Smooth muscle cell (in vitro differentiated cells): ENCODE results near the gene MAPRE3. TPM values are rescaled to one million over a fixed set of nuclear protein-coding genes. Genes with fewer than 3 reads are reported as not detected.

Experiments used
- DNase-seq: peaks from one replicate; lab custom pipeline; 2025; ENCODE audit not compliant: unreplicated experiment; lab: John Stamatoyannopoulos, UW
- H2AFZ ChIP-seq: fragments of 200-600 bp; sonication (generic); 2 replicates; pipeline ENCODE4 v1.6.0; 2016; ENCODE audit warnings: antibody characterized with exemption, low read depth, mild to moderate bottlenecking
- H3F3A ChIP-seq: fragments of 200-600 bp; sonication (generic); 2 replicates; pipeline ENCODE4 v1.6.0; 2017; ENCODE audit warnings: antibody characterized with exemption, low read depth
- H3K27ac ChIP-seq: fragments of 200-600 bp; sonication (generic); 2 replicates; pipeline ENCODE4 v1.5.1; 2016; ENCODE audit warnings: low read depth, mild to moderate bottlenecking
- H3K27me3 ChIP-seq: fragments of 200-600 bp; sonication (generic); 2 replicates; pipeline ENCODE4 v1.6.1; 2016; ENCODE audit warnings: low read depth, mild to moderate bottlenecking
- H3K36me3 ChIP-seq: fragments of 200-600 bp; sonication (generic); 2 replicates; pipeline ENCODE4 v1.5.1; 2016; ENCODE audit warnings: low read depth
- H3K4me1 ChIP-seq: fragments of 200-600 bp; sonication (generic); 2 replicates; pipeline ENCODE4 v1.5.1; 2016; ENCODE audit warnings: low read depth
- H3K4me2 ChIP-seq: fragments of 200-600 bp; sonication (generic); 2 replicates; pipeline ENCODE4 v1.6.0; 2016; ENCODE audit warnings: mild to moderate bottlenecking
- H3K4me3 ChIP-seq: fragments of 200-600 bp; sonication (generic); 2 replicates; pipeline ENCODE4 v1.5.1; 2016; ENCODE audit warnings: mild to moderate bottlenecking
- H3K79me2 ChIP-seq: fragments of 200-600 bp; sonication (generic); 2 replicates; pipeline ENCODE4 v1.6.0; 2016; ENCODE audit warnings: low read depth, mild to moderate bottlenecking
- H3K9ac ChIP-seq: fragments of 200-600 bp; sonication (generic); 2 replicates; pipeline ENCODE4 v1.6.0; 2016; ENCODE audit warnings: low read depth
- H3K9me3 ChIP-seq: fragments of 200-600 bp; sonication (generic); replicated peaks from 2 replicates; pipeline ENCODE4 v1.5.1; 2016; ENCODE audit warnings: low read depth
- H4K20me1 ChIP-seq: fragments of 200-600 bp; sonication (generic); 2 replicates; pipeline ENCODE4 v1.6.0; 2016; ENCODE audit warnings: low read depth
- WGBS: methylation state at CpG from one replicate; pipeline ENCODE4 v1.1.7; 2016; ENCODE audit warnings: low lambda C conversion rate; 5-methylcytosine and 5-hydroxymethylcytosine counted together
- polyA plus RNA-seq: library from polyadenylated mRNA; unstranded; fragments of >200 nt; fragmentation: Nextera tagmentation; extraction: Ambion mirVana; gene quantifications from 2 replicates; pipeline ENCODE4 v1.2.1, GENCODE V29; 2016
- total RNA-seq: library from RNA; depleted of rRNA; stranded (reverse); fragments of >200 nt; gene quantifications from 2 replicates; pipeline ENCODE4 v1.2.3, GENCODE V29; 2014
- TF ChIP-seq, protein P1 (sequence below): fragments of 200-600 bp; sonication (generic); IDR thresholded peaks from 2 replicates; pipeline ENCODE4 v1.5.1; 2017; ENCODE audit warnings: borderline replicate concordance, mild to moderate bottlenecking, antibody characterized with exemption; ENCODE audit not compliant: insufficient read depth, poor library complexity, severe bottlenecking

MAPRE3 gene
- total and polyA plus RNA-seq, 2 experiments from 2014 or later: 12.5 to 30.5 TPM

DNA sequence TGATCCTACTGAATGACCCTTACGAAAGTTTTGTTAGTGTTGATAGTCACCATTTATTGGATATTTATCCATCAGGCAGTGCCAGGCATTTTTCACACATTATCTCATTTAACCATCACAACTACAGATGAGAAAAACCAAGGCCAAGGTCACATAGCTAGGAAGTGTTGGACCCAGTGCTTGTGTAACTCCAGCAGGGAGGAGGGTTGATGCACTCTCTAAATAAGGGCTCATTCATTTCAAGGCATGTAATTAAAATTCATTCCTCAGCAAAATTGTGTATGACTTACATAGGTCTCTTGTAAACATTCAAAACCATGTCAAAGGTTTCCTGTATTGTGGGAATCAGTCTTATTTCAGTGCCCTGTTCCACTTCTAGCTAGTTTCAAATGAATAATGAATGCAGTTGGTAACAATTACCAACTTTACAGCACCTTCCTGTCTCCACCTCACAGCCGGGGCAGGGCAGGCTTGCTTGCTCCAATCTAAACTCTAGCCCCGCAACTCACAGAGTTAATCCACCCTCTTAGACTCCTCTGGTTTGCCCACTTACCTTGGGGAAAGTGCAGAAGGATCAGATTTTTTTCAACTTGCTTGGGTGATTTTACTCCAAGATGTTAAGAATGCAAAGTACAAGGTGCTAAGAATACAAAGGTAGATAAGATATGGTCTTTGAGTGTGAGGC lies 5.8 kb upstream of the MAPRE3 start:
- Histone ChIP-seq H3K27me3 (peaks cover 10% of the 10 kb centered on the region), H3K79me2 (no peaks in the 10 kb centered on the region), H3K4me3 (no peak overlapping the region), H4K20me1 (no peaks in the 10 kb centered on the region), H3K27ac (no peak overlapping the region), H3K4me2 (no peak overlapping the region), H3K36me3 (no peaks in the 10 kb centered on the region), H3F3A (no peaks in the 10 kb centered on the region), H2AFZ (no peak overlapping the region), H3K9me3 (no peaks in the 10 kb centered on the region), H3K4me1 (no peaks in the 10 kb centered on the region), H3K9ac (no peak overlapping the region)
- TF ChIP-seq, protein P1, sequence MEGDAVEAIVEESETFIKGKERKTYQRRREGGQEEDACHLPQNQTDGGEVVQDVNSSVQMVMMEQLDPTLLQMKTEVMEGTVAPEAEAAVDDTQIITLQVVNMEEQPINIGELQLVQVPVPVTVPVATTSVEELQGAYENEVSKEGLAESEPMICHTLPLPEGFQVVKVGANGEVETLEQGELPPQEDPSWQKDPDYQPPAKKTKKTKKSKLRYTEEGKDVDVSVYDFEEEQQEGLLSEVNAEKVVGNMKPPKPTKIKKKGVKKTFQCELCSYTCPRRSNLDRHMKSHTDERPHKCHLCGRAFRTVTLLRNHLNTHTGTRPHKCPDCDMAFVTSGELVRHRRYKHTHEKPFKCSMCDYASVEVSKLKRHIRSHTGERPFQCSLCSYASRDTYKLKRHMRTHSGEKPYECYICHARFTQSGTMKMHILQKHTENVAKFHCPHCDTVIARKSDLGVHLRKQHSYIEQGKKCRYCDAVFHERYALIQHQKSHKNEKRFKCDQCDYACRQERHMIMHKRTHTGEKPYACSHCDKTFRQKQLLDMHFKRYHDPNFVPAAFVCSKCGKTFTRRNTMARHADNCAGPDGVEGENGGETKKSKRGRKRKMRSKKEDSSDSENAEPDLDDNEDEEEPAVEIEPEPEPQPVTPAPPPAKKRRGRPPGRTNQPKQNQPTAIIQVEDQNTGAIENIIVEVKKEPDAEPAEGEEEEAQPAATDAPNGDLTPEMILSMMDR: no peak
- no peak for DNase-seq
- WGBS: 54% methylated on average over 3 of the region's 3 CpGs

DNA sequence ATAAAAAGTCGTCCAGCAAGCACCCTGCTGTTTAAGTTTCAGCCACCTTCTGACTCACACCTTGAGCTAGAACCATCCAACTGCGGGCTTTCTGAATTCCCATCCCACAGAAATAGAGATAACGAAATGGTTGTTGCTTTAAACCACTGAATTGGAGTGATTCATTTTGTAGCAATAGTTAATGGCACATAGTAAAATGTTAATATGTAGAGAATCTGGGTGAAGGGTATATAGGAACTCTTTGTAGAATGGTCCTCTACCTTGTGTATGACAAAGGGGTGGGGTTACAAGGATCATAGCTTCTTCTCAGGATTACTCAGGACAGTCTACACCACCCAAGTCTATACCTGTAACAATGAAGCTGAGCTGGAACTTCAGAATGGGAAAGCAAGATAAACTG lies 2.4 kb upstream of the MAPRE3 start:
- no peak overlapping the region for H3K4me3 ChIP-seq
- H3K79me2 ChIP-seq: no peaks in the 10 kb centered on the region
- peak overlapping the region; percentile 58 for H3K27ac ChIP-seq
- H3K4me1 ChIP-seq: no peaks in the 10 kb centered on the region
- WGBS: 28% methylated on average over 3 of the region's 3 CpGs
- TF ChIP-seq, protein P1: no peak
- DNase-seq: no peak
- no peak overlapping the region for H2AFZ ChIP-seq
- H3K36me3 ChIP-seq: no peaks in the 10 kb centered on the region
- H3K4me2 ChIP-seq: no peak overlapping the region
- H3F3A ChIP-seq: no peaks in the 10 kb centered on the region
- H3K9ac ChIP-seq: peak overlapping the region; percentile 42
- H3K9me3 ChIP-seq: no peaks in the 10 kb centered on the region
- H4K20me1 ChIP-seq: peaks cover 9% of the 10 kb centered on the region
- H3K27me3 ChIP-seq: no peaks in the 10 kb centered on the region

GRCh38 chr2:26969077-26969844 lies 1.2 kb upstream of the MAPRE3 start:
- no peaks in the 10 kb centered on the region for H3K27me3 ChIP-seq
- 74% methylated on average over 10 of the region's 10 CpGs for WGBS
- peak overlapping the region; percentile 83 for H3K9ac ChIP-seq
- H3K4me2 ChIP-seq: peak overlapping the region; percentile 81
- peaks cover 17% of the 10 kb centered on the region for H4K20me1 ChIP-seq
- TF ChIP-seq, protein P1: no peak
- no peak overlapping the region for H3K4me3 ChIP-seq
- H3K9me3 ChIP-seq: no peaks in the 10 kb centered on the region
- no peaks in the 10 kb centered on the region for H3K36me3 ChIP-seq
- H3K79me2 ChIP-seq: no peaks in the 10 kb centered on the region
- peak overlapping the region; percentile 58 for H3K27ac ChIP-seq
- H2AFZ ChIP-seq: no peak overlapping the region
- no peaks in the 10 kb centered on the region for H3K4me1 ChIP-seq
- no peak for DNase-seq
- no peaks in the 10 kb centered on the region for H3F3A ChIP-seq
